Brain microvascular endothelial cell (primary cell): ENCODE measurements around the gene C20orf144.

Source experiments
- DNase-seq: peaks from one replicate; pipeline ENCODE4 v3.0.0-alpha.2; 2020
- H3K27ac ChIP-seq: fragments of 250-450 bp; sonication (Bioruptor Pico); 2 replicates; pipeline ENCODE4 v1.5.1; 2020; ENCODE audit warnings: mild to moderate bottlenecking, moderate library complexity
- H3K27me3 ChIP-seq: fragments of 250-450 bp; sonication (Bioruptor Pico); replicated peaks from 2 replicates; pipeline ENCODE4 v1.5.1; 2020; ENCODE audit warnings: mild to moderate bottlenecking
- H3K36me3 ChIP-seq: fragments of 250-450 bp; sonication (Bioruptor Pico); replicated peaks from 2 replicates; pipeline ENCODE4 v1.5.1; 2020; ENCODE audit warnings: mild to moderate bottlenecking
- H3K4me3 ChIP-seq: 2 replicates; pipeline ENCODE4 v1.5.1; 2011; ENCODE audit warnings: low read depth, mild to moderate bottlenecking, control low read depth, low read length, moderate library complexity
- CTCF ChIP-seq: IDR thresholded peaks from 2 replicates; pipeline ENCODE4 v1.5.1; 2011; ENCODE audit warnings: low read depth, mild to moderate bottlenecking, moderate library complexity, low read length, control low read depth, inconsistent platforms; ENCODE audit errors: missing control alignments
- in situ Hi-C: cut with HindIII; loops from 2 replicates; pipeline ENCODE4 v1.10.0; 2017; ENCODE audit warnings: low sequenced_read_pairs, low pct_ligation_motif_present

C20orf144 gene

GRCh38 chr20:33655164-33655563, 7.0 kb upstream of the C20orf144 start:
- no peak for TF ChIP-seq CTCF
- Histone ChIP-seq H3K4me3 (no peak overlapping the region), H3K27ac (no peak overlapping the region), H3K27me3 (no peaks in the 10 kb centered on the region), H3K36me3 (no peaks in the 10 kb centered on the region)
- in situ Hi-C loops = no loop called here
- no peak for DNase-seq

GRCh38 chr20:33656010-33656782, 5.9 kb upstream of the C20orf144 start:
- TF ChIP-seq CTCF = no peak
- no peaks in the 10 kb centered on the region for H3K27me3 ChIP-seq
- in situ Hi-C loops = no loop called here
- H3K27ac ChIP-seq = no peak overlapping the region
- DNase-seq = no peak
- H3K36me3 ChIP-seq = no peaks in the 10 kb centered on the region
- H3K4me3 ChIP-seq = no peak overlapping the region

- Histone ChIP-seq H3K27ac (no peak overlapping the region), H3K27me3 (no peaks in the 10 kb centered on the region), H3K36me3 (no peaks in the 10 kb centered on the region), H3K4me3 (no peak overlapping the region)
- in situ Hi-C loops = no loop called here
- TF ChIP-seq CTCF = no peak
- DNase-seq = no peak
These were observed 5.1 kb upstream of the C20orf144 start for GRCh38 chr20:33656783-33657703.

GRCh38 chr20:33657704-33658095, 4.4 kb upstream of the C20orf144 start:
- no peak for DNase-seq
- in situ Hi-C loops = no loop called here

GRCh38 chr20:33658510-33658909, 3.6 kb upstream of the C20orf144 start:
- H3K27me3 ChIP-seq = no peaks in the 10 kb centered on the region
- in situ Hi-C loops = no loop called here
- TF ChIP-seq CTCF = no peak
- H3K36me3 ChIP-seq = no peaks in the 10 kb centered on the region
- no peak overlapping the region for H3K4me3 ChIP-seq
- H3K27ac ChIP-seq = no peak overlapping the region
- no peak for DNase-seq

More at GRCh38 chr20:33657704-33658095, 4.4 kb upstream of the C20orf144 start:
- TF ChIP-seq CTCF = no peak
- no peaks in the 10 kb centered on the region for H3K36me3 ChIP-seq
- H3K27me3 ChIP-seq = no peaks in the 10 kb centered on the region
- H3K27ac ChIP-seq = no peak overlapping the region
- H3K4me3 ChIP-seq = no peak overlapping the region
